Measurements from ENCODE around the gene SLC6A7.

The SLC6A7 gene

DNA sequence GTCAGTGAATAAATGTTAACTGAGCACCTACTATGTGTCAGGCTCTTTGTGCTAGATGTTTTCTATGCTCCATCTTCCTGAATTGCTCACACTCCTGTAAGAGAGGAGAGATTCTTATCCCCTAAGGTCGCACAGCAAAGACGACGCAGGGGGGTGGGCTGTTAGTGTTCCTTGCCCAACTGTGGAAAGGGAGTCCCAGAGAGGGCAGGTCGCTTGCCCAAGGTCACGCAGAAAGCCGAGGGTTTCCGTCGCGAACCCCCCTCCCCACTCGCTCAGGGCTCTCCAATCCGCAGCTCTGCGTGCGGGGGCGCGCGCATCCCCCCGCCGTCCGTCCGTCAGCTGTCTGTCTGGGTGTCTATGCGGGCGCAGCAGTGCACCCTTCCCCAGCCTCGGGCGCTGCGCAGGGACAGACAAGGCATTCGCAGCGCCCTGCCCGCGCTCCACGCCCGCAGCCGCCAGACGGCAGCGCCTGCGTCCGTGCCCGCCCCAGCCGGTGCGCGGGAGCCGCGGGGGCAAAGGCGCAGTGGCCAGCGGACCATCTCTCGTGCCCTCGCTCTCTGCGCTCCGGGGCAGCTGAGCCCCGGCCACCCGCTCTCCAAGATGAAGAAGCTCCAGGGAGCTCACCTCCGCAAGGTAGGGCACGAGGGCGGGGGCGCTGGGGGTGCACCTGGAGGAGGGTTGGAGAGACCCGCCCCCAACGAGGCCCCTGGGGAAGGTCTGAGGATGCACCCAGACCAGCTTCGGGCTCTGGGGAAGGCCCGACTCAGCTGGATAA lies at the start of gene SLC6A7:
SLC6A7 (plus strand) TSS at position 335 of the 775 bp plus-strand sequence; CDS start at position 601, 266 bp downstream.
- no peak for DNase-seq

DNA sequence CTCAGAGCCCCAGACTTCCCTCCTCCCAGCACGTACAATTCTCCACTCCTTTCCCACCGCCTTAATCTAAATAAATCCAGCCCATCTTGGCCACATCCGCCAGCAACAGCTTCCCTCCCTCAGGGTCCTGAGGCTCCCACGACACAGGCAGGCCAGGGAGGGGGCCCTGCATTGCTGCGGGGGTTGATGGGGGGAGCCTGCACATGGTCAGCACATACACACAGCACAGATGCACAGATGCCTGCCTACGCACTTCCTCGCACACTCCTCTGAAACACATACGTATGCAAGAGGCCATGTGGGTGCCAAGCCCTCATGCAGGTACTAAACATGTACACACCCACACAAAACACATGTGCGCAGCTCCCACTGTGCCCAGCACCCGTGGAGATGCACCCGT lies 49.0 kb upstream of the SLC6A7 start:
- no peak for DNase-seq

DNA sequence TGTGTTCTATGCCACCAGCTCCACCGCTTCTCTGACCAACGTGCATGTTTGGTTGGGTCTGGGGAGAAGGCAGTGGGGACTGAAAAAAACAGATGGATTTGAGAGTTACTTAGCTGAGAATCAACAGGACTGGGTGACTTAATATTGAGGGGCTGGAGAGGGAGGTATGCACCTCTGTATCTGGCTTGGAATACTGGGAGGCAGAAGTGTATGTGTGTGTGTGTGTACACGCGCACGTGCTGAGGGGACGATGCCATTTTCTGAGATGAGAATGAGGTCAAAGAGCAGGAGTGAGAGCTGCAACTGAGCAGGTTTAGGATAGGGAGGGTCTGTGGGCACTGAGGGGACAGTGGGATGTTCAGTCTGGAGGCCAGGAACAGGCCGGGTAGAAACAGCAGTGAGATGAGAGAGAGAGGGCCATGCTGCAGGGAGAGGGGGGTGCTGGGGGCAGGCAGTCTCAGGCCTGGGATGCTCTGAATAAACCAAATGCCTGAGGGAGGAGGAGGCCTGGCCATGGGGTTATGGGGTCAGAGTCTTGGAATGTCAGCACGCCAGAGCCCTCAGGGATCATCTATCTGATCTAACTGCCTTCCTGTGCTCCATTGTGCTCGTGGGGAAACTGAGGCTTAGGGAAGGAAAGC lies 48.2 kb upstream of the SLC6A7 start:
- DNase-seq, result no peak

DNA sequence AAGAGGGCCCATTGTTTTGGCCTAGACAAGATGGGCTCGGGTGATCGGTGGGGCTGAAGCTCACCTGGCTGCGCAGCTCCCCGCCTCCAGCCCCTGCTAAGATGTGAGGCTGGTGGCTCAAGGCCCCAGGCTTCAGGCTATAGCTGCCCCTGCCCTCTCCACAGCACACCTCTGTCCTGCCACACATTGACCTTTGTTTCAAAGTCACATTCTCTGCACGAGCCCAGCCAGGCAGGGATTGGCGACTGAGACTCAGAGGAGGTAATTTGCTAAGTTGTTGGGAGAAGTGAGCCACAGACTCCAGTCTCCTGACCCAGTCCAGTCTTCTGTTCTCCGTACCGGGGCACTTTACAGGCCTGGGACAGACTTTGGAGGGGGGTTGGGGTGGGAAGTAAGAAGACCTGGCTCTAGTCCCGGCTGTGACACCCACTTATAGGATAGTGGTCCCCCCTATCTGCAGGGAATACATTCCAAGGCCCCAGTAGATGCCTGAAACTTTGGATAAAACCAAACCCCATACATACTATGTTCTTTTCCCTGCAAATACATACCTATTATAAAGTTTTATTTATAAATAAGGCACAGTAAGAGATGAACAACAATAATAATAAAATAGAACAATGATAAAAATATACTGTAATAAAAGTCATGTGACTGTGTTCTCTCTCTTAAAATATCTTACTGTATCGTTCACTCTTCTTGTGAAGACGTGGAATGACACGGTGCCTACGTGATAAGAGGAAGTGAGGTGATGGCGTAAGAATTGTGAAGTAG lies 47.5 kb upstream of the SLC6A7 start:
- DNase-seq, result no peak

DNA sequence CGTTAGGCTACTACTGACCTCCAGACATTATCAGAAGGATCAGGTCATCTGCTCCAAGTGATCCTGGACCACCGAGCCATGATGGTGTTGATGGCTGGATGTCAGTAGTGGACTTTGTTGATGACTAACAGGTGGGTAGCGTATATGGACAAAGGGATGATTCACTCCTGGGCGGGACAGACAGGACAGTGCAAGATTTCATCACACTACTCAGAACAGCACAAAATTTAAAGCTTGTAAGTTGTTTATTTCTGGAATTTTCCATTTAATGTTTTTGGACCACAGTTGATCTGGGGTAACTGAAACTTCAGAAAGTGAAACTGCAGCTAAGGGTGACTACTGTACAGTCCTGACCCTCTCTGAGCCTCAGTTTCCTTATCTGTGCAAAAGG lies 46.9 kb upstream of the SLC6A7 start:
- DNase-seq, result no peak

DNA sequence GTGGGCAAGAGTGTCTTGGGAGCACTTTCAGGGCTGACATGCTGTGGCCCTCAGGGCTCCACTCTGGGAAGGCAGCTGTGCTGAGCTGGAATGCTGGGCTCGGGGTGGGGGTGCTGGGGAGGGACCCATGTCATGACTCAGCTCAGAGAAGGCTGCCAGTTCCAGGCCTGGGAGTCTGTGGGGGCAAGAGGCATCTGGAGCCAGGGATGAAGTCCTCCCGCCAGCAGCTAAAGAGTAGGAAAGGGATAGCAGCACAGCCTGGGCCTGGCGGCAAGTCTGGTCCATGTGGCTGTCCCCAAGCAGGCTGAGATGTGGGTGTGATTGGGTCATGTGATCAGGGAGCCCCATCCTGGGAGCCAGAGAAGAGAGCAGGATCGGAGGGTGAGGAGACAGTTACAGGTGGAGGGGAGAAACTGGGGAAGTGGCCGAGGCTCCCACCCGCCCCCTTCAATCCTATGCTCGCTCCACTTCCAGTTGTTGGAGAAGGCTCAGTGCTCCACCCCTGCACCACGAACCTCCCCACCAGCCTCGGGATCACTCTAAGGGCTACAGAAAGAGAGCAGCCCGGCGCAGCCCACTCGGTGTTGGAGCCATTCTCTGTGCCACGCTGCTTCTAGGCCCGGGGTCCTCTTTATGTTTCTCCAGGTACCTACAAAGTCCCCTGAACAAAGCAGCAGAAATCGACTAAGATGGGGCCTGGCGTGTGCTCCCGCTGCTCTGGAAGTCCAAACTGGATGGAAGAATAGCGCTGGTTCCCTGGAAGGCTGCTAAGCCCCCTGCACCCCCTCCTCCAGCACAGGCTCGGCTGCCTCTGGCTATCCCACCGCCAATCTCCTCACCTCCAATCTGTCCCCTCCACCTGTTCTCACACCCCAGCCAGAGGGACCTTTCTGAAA lies 46.3 kb upstream of the SLC6A7 start:
- DNase-seq, result peak; percentile 72

DNA sequence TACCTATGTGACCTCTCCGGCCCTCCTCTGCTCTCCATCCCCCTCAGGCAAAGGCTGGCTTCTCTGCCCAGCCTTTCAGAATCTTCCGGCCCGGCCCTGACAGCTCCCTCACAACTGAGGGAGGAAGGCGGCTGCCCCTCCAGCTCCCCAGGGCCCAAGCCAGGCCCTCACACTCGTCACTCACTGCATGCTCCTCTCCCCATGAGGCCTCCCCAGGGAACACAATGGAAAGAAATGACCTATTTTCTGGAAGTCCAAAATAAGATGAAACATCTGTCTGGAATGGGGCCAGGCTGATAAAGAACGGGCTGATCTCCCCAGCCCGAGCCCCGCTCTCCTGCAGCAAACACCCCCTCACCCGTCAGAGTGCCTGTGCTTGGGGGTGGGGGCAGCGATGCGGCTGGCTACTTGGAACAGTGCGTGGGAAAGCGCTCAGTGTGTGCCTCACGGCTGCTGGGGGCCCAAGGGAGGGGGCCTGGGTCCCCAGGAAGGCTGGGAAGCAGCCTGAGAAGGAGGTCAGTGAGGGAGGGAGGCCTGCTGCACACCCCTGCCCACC lies 45.5 kb upstream of the SLC6A7 start:
- DNase-seq, result no peak

DNA sequence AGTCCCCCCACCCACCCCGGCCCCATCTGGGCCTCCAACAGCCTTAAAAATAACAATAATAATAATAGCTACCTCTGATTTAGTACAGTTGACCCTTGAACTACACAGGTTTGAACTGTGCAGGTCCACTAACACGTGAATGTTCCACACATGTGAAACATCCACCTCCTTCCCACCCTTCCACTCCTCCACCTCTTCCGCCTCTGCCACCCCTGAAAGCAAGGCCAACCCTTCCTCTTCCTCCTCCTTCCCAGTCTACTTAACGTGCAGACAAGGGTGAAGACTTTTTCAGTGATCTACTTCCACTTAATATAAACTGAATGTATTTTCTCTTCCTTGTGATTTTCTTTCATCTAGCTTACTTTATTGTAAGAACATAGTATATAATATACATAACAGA lies 45.0 kb upstream of the SLC6A7 start:
- DNase-seq, result no peak

DNA sequence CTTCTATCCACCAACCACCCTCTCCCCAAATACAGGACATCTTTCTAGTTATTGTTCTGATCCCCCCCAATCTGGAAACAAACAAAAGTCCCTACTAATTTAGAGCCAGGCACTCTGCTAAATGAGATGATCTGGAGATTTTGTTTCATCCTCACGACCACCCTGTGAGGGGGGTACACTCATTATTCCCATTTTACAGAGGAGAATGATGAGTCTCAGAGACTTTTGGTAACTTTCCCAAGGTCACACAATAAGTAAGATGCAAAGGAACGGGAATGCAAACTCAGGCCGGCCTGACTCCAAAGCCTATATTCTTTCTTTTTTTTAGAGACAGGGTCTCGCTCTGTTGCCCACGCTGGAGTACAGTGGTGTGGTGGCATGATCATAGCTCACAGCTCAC lies 43.6 kb upstream of the SLC6A7 start:
- no peak for DNase-seq

DNA sequence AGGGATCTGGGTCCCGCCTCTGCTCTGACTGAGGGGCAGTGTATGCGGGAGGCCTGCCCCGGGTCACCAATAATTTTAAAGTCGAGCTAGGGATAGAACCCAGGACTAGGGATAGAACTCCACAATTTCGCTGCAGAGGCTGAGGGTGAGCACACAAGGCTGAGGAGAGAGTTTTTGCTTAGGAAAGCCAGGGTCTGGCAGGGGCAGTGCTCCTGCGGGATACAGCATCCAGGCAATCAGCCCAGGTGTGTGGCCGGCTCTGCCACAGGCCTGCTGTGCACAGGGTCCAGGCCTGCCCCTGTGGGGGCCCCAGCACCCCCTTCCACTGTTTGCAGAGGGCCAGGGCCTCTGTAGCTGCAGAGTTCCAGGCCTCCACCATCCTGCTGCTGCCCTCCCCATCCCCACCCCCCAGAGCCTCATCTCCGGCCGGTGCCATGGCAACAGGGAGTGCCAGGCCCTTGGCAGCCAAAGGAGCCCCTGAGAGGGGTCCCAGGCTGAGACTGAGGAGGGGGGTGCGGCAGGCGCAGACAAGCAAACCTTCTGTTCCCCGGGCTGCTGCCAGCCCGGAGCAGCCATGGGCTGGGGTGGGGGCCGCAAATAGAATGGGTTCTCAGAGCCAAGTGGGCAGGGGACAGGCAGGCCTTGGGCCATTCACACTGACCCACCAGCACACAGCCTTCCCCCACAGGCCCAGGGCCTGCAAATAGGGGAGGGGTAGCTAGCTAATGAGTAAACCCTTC lies 42.8 kb upstream of the SLC6A7 start:
- DNase-seq, result no peak

DNA sequence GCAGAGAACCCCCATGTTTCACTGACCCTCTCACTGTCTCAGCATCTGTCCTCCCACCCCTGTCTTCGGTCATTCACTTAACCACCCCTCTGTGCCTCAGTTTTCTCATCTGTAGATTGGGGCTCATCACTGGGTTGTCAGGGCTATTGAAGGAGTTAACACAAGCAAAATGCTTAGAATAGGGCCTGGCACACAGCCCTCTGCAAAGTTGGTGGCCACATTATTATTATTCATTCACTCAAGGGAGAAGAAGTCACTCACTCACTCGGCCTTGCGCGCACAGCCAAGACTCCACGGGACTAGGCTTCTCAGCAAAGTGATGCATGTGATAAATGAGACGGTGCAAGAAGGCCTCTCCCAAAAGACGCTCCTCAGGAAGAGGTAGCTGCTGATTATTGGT lies 42.2 kb upstream of the SLC6A7 start:
- DNase-seq, result no peak

DNA sequence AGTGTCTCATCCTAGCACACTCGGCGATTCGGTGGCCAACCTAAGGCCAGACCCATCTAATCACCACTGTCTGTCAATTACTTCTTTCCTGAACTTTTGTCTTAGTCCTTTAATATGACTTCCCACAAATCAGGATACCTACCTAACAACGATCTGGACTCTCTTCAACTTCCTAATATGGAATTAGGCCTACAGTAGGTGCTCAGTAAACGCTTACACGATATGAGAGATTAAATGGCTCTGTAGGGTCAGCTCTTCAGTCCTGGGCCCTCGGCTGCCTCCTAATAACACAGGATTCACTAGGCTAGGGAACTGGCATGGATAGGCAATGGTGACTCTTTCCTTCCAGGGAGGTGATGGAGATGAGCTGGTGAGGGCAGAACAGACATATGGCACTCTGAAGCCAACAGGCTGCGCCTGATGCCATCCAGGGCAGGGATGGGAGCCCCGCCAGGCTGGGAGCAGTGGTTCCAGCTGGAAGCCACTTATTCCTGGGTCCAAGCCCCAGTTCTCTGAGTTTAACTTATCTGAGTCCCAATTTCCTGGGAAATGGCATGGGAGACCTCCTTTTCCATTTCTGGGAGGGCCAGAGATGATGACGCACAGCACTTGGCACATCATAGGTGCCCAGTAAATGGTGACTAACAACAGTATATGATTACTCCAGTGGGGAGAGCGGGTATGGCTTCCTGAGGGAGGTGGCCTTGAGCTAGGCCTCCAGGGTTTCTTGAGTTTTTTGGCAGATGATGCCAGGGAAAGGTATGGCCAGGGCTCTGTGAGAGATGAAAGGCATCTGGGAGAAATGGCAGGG lies 41.5 kb upstream of the SLC6A7 start:
- DNase-seq, result no peak

DNA sequence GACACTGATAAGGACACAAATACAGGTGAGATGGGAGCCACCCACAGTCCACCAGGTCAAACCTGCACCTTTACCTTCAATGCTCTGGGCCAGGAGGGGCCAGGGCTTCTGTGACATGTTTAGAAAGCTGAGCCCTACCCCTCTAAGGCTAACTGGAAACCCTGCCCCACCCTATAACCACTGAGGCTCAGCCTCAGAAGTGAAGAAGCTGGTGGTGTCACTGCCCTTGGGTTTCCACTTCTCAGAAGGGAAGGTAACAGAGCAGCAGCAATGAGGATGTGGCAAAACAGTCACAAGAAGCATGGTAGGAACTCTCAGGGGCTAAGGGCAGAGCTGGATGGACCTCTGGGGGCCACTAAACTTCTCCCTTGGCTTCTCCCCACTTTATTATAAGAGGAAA lies 40.2 kb upstream of the SLC6A7 start:
- DNase-seq, result no peak

DNA sequence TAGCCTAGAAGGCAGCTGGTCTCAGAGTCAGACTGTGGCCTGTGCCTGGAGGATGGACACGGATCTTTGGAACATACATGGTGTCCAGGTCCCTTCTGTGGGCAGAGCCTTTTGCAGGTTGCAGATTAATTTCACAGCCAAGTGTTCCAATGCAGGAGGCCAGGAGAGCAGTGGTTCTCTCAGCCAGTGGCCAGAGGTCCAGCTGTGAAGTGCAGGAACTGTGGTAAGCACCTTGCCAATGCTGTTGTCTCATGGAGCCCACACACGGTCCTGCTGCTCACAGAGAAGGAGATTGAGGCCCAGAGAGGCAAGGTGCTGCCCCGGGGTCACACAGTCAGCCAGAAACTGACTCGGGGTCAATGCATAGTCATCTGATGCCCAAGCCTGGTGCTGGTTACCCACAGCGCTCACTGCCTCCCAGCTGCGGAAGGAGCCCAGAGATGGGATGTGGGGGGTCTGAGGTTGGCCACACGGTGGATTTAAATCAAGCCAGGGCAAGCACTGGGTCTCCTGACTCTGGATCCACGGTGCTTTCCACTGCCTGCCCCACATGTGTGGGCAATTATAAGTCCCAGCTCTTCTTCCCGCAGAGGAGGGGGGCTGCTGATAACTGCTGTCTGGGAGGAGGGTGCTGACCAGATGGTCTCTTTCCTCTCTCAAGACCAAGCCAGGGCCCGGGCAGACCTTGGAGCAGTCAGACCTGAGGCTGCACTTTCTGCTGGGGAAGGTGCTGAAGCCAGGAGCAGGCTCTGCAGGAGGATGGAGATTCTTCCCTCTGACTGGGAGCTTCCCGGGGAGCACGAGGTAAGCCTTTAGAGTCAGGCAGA lies 37.0 kb upstream of the SLC6A7 start:
- no peak for DNase-seq

DNA sequence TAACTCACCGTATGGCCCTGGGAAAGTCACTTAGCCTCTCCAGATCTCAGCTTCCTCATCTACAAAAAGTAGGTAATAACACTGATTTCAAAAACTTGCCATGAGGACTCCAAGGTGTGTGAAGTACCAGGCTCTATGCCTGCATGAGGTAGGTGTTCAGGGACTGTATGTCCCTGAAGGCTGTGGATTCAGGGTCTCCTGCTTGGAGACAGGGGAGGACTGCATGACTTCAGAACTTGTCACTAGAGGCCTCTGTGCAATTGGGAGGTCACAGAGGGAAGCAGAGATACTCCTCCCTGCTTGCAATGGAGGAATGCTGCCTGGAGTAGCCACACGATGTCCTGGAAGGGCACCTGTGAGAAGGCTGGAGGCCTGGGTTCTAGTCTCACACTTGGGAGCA lies 36.4 kb upstream of the SLC6A7 start:
- no peak for DNase-seq

DNA sequence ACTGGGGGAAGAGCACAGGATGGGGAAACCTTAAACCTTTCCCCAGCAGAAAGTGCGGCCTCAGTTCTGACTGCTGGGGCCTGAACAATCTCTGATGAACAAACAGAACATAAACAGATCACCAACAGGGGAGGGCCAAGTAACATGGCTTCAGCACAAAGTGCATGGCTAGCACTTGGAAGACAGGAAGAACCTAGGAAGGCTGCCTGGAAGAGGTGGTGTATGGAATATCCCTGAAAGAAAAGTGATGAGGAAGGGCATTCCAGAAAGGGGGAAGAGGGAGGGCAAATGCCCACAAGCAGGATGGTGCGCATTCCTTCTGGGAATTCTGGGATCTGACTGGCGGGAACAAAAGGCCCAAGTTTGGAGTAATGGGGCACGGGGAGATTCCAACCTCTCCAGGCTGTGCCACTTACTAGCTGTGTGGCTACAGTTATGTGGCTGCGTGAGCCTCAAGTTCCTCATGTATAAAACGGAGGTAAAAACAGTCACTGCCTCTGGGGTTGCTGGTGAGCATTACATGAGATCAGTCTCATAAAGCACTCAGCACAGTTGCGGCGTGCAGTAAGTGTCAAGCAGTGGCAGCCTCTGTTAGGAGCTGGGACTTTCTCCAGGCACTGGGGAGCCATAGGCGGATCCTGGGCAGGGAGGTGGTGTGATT lies 35.8 kb upstream of the SLC6A7 start:
- DNase-seq, result no peak

DNA sequence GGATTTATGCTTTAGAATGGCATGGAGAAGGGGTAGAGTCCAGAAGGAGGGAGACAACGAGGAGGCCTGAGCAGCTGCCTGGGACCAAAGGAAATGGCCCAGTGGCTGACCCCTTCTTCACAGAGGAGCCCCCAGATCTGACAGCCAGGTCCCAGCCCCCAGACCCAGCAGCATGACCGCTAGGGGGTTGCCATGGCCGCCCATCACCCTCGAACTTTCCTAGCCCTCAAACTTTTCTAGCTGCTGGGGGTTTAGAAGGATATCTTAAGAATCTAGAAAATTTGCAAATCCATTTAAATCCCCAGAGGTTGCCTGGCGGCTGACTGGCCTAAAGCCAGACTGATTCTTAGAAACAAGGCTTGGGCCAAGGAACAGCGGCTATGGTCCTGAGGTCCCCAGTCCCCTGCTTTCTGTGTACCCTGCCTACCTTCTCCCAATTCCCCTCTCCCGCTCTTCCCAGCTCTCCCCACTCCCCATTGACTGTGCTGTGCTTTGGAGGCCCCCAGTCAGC lies 35.2 kb upstream of the SLC6A7 start:
- no peak for DNase-seq

DNA sequence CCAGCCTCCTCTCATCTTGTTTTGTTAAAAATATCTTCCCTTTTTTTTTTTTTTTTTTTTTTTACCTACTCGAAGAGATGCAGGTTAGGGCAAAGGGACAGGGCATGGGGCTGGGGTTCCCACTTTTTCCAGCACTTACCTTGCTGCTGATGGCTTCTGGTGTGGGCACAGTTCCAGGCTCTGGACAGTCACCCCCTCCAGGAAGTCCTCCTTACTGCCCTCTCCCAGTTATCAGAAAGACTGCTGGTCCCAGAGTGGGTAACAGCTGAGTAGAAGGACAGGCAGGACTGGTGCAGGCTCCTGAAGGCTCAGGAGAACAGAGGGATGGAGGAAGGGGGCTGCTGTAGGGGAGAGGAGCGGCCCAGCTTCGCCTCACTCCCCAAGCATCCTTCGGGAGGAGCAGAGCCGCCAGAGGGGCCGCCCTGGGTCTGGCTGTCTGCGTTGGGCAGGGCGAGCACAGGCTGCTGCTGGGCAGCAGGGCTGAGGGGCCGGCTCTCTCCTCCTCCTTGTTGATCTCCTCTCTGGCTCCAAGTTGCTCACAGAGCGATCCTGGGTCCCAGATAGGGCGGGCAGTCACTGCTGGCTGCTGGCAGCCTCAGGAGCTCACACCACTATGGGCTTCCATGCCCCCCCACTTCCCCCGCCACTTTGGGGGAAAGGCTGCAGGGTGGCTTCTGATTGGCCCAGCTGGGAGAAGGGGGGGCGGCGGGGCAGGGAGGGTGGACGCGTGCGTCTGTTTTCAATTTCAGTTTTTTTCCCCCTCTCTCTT lies 34.4 kb upstream of the SLC6A7 start, which contains the start of gene PDGFRB:
PDGFRB (minus strand) TSS at position 588 of the 769 bp plus-strand sequence. CDS start 18,798 bp downstream, outside the sequence.
- DNase-seq, result peak; percentile 93

All from right forelimb (tissue), 1 donor.